CD4-positive, alpha-beta T cell treated with Interleukin-6 for 4 hours (primary cell): Measurements from ENCODE around the gene TBC1D14.
"Not testable (repeated sequence)": the region's sequence is repeated elsewhere in the genome, so short reads cannot be mapped to it uniquely, and the experiment has no call there.

Experiments
- DNase-seq: peaks from one replicate; pipeline ENCODE4 v3.0.0-alpha.2; 2020; ENCODE audit warnings: mixed read lengths

The TBC1D14 gene

GRCh38 chr4:7067126-7067451 is 157.5 kb downstream of the TBC1D14 start:
- DNase-seq = no peak

- DNase-seq = peak; percentile 100
These were observed 158.0 kb downstream of the TBC1D14 start, which contains the start of gene GRPEL1 for GRCh38 chr4:7067452-7068278. Gene GRPEL1 (minus strand): TSS chr4:7068064. CDS start chr4:7068032, 32 bp downstream.

GRCh38 chr4:7068279-7068842 is 158.7 kb downstream of the TBC1D14 start:
- no peak for DNase-seq

GRCh38 chr4:7068883-7069282 is 159.3 kb downstream of the TBC1D14 start:
- no peak for DNase-seq

GRCh38 chr4:7070729-7071511 is 161.3 kb downstream of the TBC1D14 start:
- peak; percentile 91 for DNase-seq

GRCh38 chr4:7073059-7073458 is 163.4 kb downstream of the TBC1D14 start:
- DNase-seq = no peak

- DNase-seq = no peak
These were observed 164.1 kb downstream of the TBC1D14 start for GRCh38 chr4:7073526-7074390.

GRCh38 chr4:7074426-7074825 is 164.8 kb downstream of the TBC1D14 start:
- no peak for DNase-seq

- DNase-seq = no peak
These were observed 166.5 kb downstream of the TBC1D14 start for GRCh38 chr4:7075962-7076695.

GRCh38 chr4:7076696-7077082 is 167.1 kb downstream of the TBC1D14 start:
- DNase-seq = no peak

- no peak for DNase-seq
These were observed 167.7 kb downstream of the TBC1D14 start for GRCh38 chr4:7077371-7077770.

- DNase-seq = no peak
These were observed 168.4 kb downstream of the TBC1D14 start for GRCh38 chr4:7078025-7078424.

- not testable (repeated sequence) for DNase-seq
These were observed 169.9 kb downstream of the TBC1D14 start for GRCh38 chr4:7079483-7079882.

- DNase-seq = not testable (repeated sequence)
These were observed 170.3 kb downstream of the TBC1D14 start for GRCh38 chr4:7079909-7080308.
